ENCODE measurements around the gene ATP11A.

The ATP11A gene

DNA sequence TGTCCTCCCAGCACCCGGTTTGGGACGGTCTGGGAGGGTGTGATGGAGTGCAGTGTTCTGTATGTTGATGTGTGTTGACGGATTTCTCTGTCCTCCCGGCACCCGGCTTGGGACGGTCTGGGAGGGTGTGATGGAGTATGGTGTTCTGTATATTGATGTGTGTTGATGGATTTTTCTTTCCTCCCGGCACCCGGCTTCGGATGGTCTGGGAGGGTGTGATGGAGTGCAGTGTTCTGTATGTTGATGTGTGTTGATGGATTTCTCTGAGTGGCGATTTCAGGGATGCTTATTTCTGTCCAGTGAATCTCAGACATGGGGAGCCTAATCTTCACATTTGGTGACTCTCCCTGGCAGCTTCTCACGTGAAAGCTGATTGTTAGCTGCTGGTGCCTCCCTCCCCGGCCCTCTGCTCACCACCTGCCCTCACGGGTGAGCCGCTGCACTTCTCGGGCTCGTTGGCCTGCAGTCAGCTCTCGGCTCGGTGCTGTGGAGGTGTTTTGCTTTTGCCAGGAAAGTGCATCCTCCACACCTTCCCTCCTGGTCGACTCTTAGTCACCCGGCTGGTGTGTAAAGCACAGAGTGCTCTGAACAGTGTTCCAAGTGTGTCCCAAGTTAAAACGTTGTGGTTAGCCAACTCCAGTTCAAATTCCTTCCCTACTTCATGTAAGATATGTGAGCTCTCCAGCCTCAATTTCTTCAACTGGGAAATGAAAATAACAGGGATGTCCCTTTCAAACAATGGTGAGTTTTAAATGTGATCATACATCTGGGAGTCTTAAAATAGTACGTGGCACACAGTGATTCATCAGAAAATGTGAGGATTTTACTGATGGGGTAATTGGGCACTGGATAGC is 54.6 kb downstream of the ATP11A start:
- H3K9ac ChIP-seq (ENCODE audit: low read length): peak overlapping the region; percentile 19
- H2BK120ac ChIP-seq (ENCODE audit: low read depth, low read length): no peak overlapping the region
- peaks cover 48% of the 10 kb centered on the region for H3K79me1 ChIP-seq (replicated peaks; ENCODE audit: low read length, poor library complexity, severe bottlenecking)
- H2BK12ac ChIP-seq (ENCODE audit: low read length in 2 of 2): no peak overlapping the region
- no peaks in the 10 kb centered on the region for H3K9me3 ChIP-seq (ENCODE audit: control insufficient read depth, low read length)
- no peak overlapping the region for H3K27ac ChIP-seq (ENCODE audit: low read length, poor library complexity, severe bottlenecking)
- H3K4ac ChIP-seq (ENCODE audit: low read depth in 1 of 2, low read length in 2 of 2): no peak overlapping the region
- no peak overlapping the region for H2AK5ac ChIP-seq (ENCODE audit: low read length, severe bottlenecking)
- no peak overlapping the region for H3K4me2 ChIP-seq (ENCODE audit: low read length, poor library complexity, severe bottlenecking)
- peaks cover 0 to 4% of the 10 kb centered on the region in 2 experiments for H3K36me3 ChIP-seq (ENCODE audit: control insufficient read depth in 1 of 2, insufficient read depth in 2 of 2, low read depth in 1 of 2, low read length in 2 of 2)
- H4K91ac ChIP-seq (ENCODE audit: low read length): no peak overlapping the region
- H2BK5ac ChIP-seq (ENCODE audit: low read depth, low read length, poor library complexity, severe bottlenecking): no peak overlapping the region
- H3K23ac ChIP-seq (ENCODE audit: low read length in 2 of 2): no peak overlapping the region
- no peak overlapping the region for H3K14ac ChIP-seq (ENCODE audit: low read length in 2 of 2)
- H3K4me3 ChIP-seq (ENCODE audit: insufficient read depth in 1 of 2, low read depth in 1 of 2, low read length in 2 of 2): no peak overlapping the region
- peaks cover 13% of the 10 kb centered on the region for H3K4me1 ChIP-seq (ENCODE audit: control insufficient read depth, insufficient read depth, low read depth, low read length)
- no peaks in the 10 kb centered on the region for H3K27me3 ChIP-seq (ENCODE audit: control insufficient read depth in 1 of 2, insufficient read depth in 1 of 2, low read length in 2 of 2)
- no peak overlapping the region for H2BK15ac ChIP-seq (ENCODE audit: low read depth, poor library complexity, severe bottlenecking)
- DNase-seq: peak; percentile 38
- H2AFZ ChIP-seq (ENCODE audit: low read depth, low read length): no peak overlapping the region
- no peak overlapping the region for H4K8ac ChIP-seq (ENCODE audit: low read length)
- no peak overlapping the region for H3K18ac ChIP-seq (ENCODE audit: low read depth in 1 of 2, low read length in 2 of 2)
- 83% methylated on average over 22 of the region's 22 CpGs for WGBS

DNA sequence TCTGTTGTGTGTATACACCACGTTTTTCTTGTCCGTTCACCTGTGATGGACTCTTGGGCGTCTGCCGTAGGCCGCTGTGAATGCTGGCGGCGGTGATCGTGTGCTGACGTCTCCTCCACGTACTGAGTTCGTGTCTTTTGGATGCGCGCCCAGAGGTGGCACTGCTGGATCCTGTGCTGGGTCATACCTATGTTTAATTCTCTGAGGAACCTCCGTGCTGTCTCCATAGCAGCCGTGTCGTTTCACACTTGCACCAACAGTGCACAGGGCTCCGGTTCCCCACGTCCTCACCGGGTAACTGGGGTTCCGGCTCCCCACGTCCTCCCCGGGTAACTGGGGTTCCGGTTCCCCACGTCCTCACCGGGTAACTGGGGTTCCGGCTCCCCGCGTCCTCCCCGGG is 56.2 kb downstream of the ATP11A start:
- H3K27ac ChIP-seq (ENCODE audit: low read length, poor library complexity, severe bottlenecking): no peak overlapping the region
- DNase-seq: no peak
- H3K4me2 ChIP-seq (ENCODE audit: low read length, poor library complexity, severe bottlenecking): no peak overlapping the region
- no peak overlapping the region for H2BK15ac ChIP-seq (ENCODE audit: low read depth, poor library complexity, severe bottlenecking)
- peaks cover 9% of the 10 kb centered on the region for H3K4me1 ChIP-seq (ENCODE audit: control insufficient read depth, insufficient read depth, low read depth, low read length)
- H3K23ac ChIP-seq (ENCODE audit: low read length in 2 of 2): no peak overlapping the region
- H2BK120ac ChIP-seq (ENCODE audit: low read depth, low read length): no peak overlapping the region
- H2BK5ac ChIP-seq (ENCODE audit: low read depth, low read length, poor library complexity, severe bottlenecking): no peak overlapping the region
- no peak overlapping the region for H3K4me3 ChIP-seq (ENCODE audit: insufficient read depth in 1 of 2, low read depth in 1 of 2, low read length in 2 of 2)
- no peak overlapping the region for H4K91ac ChIP-seq (ENCODE audit: low read length)
- H2AK5ac ChIP-seq (ENCODE audit: low read length, severe bottlenecking): no peak overlapping the region
- no peak overlapping the region for H3K9ac ChIP-seq (ENCODE audit: low read length)
- H2BK12ac ChIP-seq (ENCODE audit: low read length in 2 of 2): no peak overlapping the region
- 98% methylated on average over 29 of the region's 29 CpGs for WGBS
- H3K14ac ChIP-seq (ENCODE audit: low read length in 2 of 2): no peak overlapping the region
- peaks cover 43% of the 10 kb centered on the region for H3K79me1 ChIP-seq (replicated peaks; ENCODE audit: low read length, poor library complexity, severe bottlenecking)
- H3K36me3 ChIP-seq (ENCODE audit: control insufficient read depth in 1 of 2, insufficient read depth in 2 of 2, low read depth in 1 of 2, low read length in 2 of 2): peaks cover 0 to 4% of the 10 kb centered on the region in 2 experiments
- H3K18ac ChIP-seq (ENCODE audit: low read depth in 1 of 2, low read length in 2 of 2): no peak overlapping the region
- H2AFZ ChIP-seq (ENCODE audit: low read depth, low read length): no peak overlapping the region
- no peaks in the 10 kb centered on the region for H3K9me3 ChIP-seq (ENCODE audit: control insufficient read depth, low read length)
- H4K8ac ChIP-seq (ENCODE audit: low read length): no peak overlapping the region
- H3K4ac ChIP-seq (ENCODE audit: low read depth in 1 of 2, low read length in 2 of 2): no peak overlapping the region
- H3K27me3 ChIP-seq (ENCODE audit: control insufficient read depth in 1 of 2, insufficient read depth in 1 of 2, low read length in 2 of 2): no peaks in the 10 kb centered on the region

DNA sequence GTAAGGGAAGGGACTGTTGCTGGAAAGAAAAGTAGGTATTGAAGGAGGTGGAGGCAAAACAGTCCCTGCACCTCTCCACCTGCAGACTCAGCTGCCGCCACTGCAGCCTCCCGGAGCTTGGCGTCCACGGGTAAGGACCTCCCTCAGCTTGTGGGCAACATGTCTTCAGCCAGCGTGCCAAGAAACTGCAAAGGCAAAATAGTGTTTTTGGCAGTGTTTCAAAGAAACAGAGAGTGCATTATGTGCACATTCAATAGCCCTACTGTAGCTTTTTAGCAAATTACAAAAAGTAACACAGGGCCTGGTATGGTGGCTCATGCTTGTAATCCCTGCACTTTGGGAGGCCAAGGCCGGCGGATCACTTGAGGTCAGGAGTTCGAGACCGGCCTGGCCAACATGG is 57.4 kb downstream of the ATP11A start:
- no peak for DNase-seq
- Histone ChIP-seq H3K27me3 (ENCODE audit: control insufficient read depth in 1 of 2, insufficient read depth in 1 of 2, low read length in 2 of 2) (no peaks in the 10 kb centered on the region), H3K9me3 (ENCODE audit: control insufficient read depth, low read length) (no peaks in the 10 kb centered on the region), H2AK5ac (ENCODE audit: low read length, severe bottlenecking) (no peak overlapping the region), H2BK5ac (ENCODE audit: low read depth, low read length, poor library complexity, severe bottlenecking) (no peak overlapping the region), H4K91ac (ENCODE audit: low read length) (no peak overlapping the region), H3K4ac (ENCODE audit: low read depth in 1 of 2, low read length in 2 of 2) (no peak overlapping the region), H3K79me1 (replicated peaks; ENCODE audit: low read length, poor library complexity, severe bottlenecking) (peaks cover 37% of the 10 kb centered on the region), H3K18ac (ENCODE audit: low read depth in 1 of 2, low read length in 2 of 2) (no peak overlapping the region), H3K36me3 (ENCODE audit: control insufficient read depth in 1 of 2, insufficient read depth in 2 of 2, low read depth in 1 of 2, low read length in 2 of 2) (no peaks in the 10 kb centered on the region), H4K8ac (ENCODE audit: low read length) (no peak overlapping the region), H2BK15ac (ENCODE audit: low read depth, poor library complexity, severe bottlenecking) (no peak overlapping the region), H2AFZ (ENCODE audit: low read depth, low read length) (no peak overlapping the region), H3K27ac (ENCODE audit: low read length, poor library complexity, severe bottlenecking) (no peak overlapping the region), H3K4me1 (ENCODE audit: control insufficient read depth, insufficient read depth, low read depth, low read length) (peaks cover 9% of the 10 kb centered on the region), H2BK120ac (ENCODE audit: low read depth, low read length) (no peak overlapping the region), H3K4me3 (ENCODE audit: insufficient read depth in 1 of 2, low read depth in 1 of 2, low read length in 2 of 2) (no peak overlapping the region), H3K14ac (ENCODE audit: low read length in 2 of 2) (no peak overlapping the region), H2BK12ac (ENCODE audit: low read length in 2 of 2) (no peak overlapping the region), H3K4me2 (ENCODE audit: low read length, poor library complexity, severe bottlenecking) (no peak overlapping the region), H3K23ac (ENCODE audit: low read length in 2 of 2) (no peak overlapping the region), H3K9ac (ENCODE audit: low read length) (no peak overlapping the region)
- 98% methylated on average over 9 of the region's 9 CpGs for WGBS

DNA sequence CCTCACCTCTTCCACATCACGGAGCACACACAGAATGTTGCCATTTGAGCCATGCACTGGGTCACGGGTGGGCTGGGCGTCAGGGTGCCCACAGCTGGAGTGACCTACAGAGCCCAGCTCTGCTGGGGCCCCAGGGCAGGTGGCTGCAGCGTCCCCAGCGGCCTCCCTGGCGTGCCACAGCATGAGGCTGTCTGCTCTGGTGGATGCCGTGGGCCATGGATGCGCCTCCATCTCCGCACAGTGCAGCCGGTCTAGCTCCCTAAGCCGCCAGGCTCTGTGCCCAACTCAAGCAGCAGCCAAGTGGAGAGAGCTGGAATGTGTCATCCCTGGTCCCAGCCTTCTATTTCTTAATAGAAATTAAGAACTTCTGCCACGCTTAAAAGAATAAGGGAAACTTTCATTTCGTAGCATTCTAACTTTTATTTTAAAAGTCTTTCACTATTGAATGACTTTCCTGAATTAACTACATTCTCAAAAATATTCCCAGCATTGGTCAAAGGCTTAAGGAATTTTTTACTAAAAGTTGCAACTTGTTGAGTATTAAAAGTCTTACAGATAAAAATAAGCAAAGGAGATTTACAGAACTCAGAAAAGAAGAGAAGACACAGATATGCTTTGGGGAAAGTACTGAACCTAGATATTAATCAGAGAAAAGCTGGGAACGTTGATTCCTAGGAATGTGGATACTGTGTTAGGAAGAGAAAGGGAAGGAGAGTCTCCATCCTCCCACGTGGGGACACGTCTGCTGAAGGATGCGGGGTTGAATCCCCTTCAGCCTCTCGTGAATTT is 59.3 kb downstream of the ATP11A start:
- DNase-seq: no peak
- WGBS: 94% methylated on average over 16 of the region's 18 CpGs
- Histone ChIP-seq H2BK12ac (ENCODE audit: low read length in 2 of 2) (no peak overlapping the region), H3K4ac (ENCODE audit: low read depth in 1 of 2, low read length in 2 of 2) (no peak overlapping the region), H3K18ac (ENCODE audit: low read depth in 1 of 2, low read length in 2 of 2) (no peak overlapping the region), H3K9ac (ENCODE audit: low read length) (peak overlapping the region; percentile 41), H3K4me3 (ENCODE audit: insufficient read depth in 1 of 2, low read depth in 1 of 2, low read length in 2 of 2) (peak overlapping the region in 1 of 2 experiments; percentile 33), H3K4me1 (ENCODE audit: control insufficient read depth, insufficient read depth, low read depth, low read length) (peaks cover 17% of the 10 kb centered on the region), H3K36me3 (ENCODE audit: control insufficient read depth in 1 of 2, insufficient read depth in 2 of 2, low read depth in 1 of 2, low read length in 2 of 2) (no peaks in the 10 kb centered on the region), H2BK120ac (ENCODE audit: low read depth, low read length) (no peak overlapping the region), H3K79me1 (replicated peaks; ENCODE audit: low read length, poor library complexity, severe bottlenecking) (peaks cover 34% of the 10 kb centered on the region), H3K9me3 (ENCODE audit: control insufficient read depth, low read length) (no peaks in the 10 kb centered on the region), H3K14ac (ENCODE audit: low read length in 2 of 2) (no peak overlapping the region), H2BK15ac (ENCODE audit: low read depth, poor library complexity, severe bottlenecking) (no peak overlapping the region), H2AFZ (ENCODE audit: low read depth, low read length) (no peak overlapping the region), H4K91ac (ENCODE audit: low read length) (no peak overlapping the region), H2BK5ac (ENCODE audit: low read depth, low read length, poor library complexity, severe bottlenecking) (no peak overlapping the region), H4K8ac (ENCODE audit: low read length) (no peak overlapping the region), H3K27ac (ENCODE audit: low read length, poor library complexity, severe bottlenecking) (no peak overlapping the region), H2AK5ac (ENCODE audit: low read length, severe bottlenecking) (no peak overlapping the region), H3K27me3 (ENCODE audit: control insufficient read depth in 1 of 2, insufficient read depth in 1 of 2, low read length in 2 of 2) (no peaks in the 10 kb centered on the region), H3K23ac (ENCODE audit: low read length in 2 of 2) (no peak overlapping the region), H3K4me2 (ENCODE audit: low read length, poor library complexity, severe bottlenecking) (no peak overlapping the region)

Measured in mesenchymal stem cell (in vitro differentiated cells and primary cell).